Activated CD8-positive, alpha-beta memory T cell treated with anti-CD3 and anti-CD28 coated beads, Interleukin-2, amount 50 U/mL, for 4 hours (primary cell): ENCODE measurements around the gene DRC3.
"Not testable (repeated sequence)": the region's sequence is repeated elsewhere in the genome, so short reads cannot be mapped to it uniquely, and the experiment has no call there.

ENCODE experiments used
- DNase-seq: peaks from one replicate; pipeline ENCODE4 v3.0.0-alpha.2; 2020

DRC3 gene, protein sequence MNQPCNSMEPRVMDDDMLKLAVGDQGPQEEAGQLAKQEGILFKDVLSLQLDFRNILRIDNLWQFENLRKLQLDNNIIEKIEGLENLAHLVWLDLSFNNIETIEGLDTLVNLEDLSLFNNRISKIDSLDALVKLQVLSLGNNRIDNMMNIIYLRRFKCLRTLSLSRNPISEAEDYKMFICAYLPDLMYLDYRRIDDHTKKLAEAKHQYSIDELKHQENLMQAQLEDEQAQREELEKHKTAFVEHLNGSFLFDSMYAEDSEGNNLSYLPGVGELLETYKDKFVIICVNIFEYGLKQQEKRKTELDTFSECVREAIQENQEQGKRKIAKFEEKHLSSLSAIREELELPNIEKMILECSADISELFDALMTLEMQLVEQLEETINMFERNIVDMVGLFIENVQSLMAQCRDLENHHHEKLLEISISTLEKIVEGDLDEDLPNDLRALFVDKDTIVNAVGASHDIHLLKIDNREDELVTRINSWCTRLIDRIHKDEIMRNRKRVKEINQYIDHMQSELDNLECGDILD

DNA sequence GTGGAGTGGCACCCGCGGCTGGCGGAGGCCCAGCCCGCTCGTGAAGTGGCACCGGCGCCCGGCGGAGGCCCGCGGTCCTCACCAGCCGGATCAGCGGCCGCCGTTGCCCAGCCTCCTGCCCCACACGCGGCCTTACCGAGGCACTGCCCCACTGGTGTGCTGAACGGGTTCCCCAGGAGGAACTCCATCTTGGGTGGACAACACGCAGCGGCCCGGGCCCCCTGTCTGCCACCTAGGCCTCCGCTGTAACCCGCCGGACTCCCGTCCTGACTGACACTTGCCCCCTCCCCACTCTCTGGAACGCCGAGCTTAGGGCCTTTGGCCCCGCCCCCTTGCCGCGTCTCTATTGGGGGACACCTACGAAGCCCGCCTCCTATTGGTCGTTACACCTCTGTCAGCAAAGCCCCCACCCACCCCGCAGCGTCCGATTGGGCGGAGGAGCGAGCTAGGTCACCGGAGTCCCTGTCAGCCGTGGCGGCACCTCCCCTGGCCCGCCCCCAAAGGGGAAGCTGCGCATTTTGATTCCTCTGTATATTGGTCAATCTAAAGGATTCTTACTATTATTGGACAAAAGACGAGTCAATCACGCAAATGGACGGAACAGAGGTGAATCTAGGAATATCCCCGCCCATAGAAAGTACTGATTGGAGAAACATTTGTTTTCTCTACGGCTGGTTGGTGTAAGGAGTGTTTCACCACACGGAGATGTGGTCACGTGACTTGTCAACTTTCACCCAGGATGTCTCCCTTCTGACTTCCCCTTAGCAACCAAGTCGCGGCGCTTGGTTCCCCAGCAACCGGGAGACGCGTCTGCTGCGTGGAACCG is at the start of gene DRC3, which contains the start of gene TOM1L2:
DRC3 (plus strand) TSS at position 737 of the 826 bp plus-strand sequence. CDS start 4,737 bp downstream, outside the sequence.
TOM1L2 (minus strand) TSS at position 275 of the 826 bp plus-strand sequence; CDS start at position 188, 87 bp downstream.
- DNase-seq: peak; percentile 100

DNA sequence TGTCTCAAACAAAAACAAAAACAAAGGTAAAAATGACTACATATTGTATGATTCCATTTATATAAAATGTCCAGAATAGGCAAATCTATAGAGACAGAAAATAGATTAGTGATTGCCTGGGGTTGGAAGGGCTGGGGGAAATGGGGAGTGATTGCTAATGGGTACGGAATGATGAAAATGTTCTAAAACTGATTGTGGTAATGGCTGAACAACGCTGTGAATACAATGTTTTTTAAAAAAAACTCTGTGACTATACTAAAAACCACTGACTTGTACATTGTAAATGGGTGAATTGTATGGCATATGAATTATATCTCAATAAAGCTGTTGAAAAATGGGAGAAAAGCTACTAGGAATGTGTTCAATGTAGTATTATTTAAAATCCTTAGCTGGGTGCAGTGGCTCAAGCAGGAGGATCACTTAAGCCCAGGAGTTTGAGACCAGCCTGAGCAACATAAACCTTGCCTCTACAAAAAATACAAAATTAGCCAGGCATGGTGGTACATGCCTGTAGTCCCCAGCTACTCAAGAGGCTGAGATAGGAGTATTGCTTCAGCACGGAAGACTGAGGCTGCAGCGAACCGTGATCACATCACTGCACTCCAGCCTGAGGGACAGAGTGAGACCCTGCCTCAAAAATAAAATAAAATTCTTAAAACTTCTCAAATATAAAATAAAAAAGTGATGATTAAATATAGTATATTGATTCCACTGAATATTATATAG is 48.4 kb upstream of the DRC3 start:
- no peak for DNase-seq

DNA sequence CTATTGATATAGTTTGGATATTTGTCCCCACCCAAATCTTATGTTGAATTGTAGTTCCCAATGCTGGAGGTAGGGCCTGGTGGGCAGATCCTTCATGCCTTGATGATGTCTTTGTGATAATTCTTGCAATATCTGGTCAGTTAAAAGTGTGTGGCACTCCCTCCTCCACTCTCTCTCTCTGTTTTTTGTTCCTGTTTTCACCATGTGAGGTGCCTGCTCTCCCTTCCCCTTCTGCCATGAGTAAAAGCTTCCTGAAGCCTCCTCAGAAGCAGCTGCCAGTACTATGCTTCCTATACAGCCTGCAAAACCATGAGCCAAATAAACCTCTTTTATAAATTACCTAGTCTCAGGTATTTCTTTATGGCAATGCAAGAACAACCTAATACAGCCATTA is 47.8 kb upstream of the DRC3 start:
- no peak for DNase-seq

DNA sequence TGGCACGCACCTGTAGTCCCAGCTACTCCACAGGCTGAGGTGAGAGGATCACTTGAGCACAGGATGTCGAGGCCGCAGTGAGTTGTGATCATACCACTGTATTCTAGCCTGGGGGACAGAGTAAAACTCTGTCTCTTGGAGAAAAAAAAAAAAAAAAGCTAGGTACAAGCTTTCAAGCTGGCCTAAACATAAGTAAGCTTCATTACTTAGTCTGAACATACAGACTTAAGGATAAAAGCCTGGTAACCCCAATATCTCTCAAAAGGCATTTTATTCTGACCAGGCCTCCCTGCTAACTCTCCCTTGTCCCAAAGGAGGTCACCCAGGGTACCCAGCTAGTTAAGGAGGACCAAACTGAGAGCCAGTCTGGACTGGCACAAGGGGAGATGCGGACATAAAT is 46.6 kb upstream of the DRC3 start:
- DNase-seq: no peak

DNA sequence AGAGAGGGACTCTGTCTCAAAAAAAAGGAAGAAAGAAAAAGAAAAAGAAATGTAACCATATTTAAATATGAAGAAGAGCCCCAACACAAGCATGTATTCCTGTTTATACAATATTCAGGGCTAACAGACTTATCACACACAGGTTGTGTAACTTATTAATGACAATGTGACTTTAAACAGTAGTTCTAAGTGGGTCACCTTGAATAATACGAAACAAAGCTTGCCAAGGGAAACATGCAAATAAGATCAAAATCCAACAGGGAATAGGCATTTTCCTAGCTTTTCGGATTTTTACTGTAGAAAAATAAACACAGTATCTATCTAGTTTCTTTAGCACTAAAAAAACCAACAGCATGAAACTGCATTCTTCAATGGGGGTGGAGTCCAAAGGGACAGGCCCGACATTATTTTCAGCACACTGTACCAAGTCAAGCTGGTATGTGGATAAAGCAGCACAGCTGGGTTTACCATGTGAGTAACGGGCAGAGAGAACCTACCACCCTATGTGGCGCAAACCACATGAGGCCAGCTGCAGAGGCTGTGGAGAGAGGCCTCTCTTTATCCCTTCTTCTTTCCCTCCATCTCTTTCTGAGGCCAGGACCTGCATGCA is 45.7 kb upstream of the DRC3 start:
- no peak for DNase-seq

DNA sequence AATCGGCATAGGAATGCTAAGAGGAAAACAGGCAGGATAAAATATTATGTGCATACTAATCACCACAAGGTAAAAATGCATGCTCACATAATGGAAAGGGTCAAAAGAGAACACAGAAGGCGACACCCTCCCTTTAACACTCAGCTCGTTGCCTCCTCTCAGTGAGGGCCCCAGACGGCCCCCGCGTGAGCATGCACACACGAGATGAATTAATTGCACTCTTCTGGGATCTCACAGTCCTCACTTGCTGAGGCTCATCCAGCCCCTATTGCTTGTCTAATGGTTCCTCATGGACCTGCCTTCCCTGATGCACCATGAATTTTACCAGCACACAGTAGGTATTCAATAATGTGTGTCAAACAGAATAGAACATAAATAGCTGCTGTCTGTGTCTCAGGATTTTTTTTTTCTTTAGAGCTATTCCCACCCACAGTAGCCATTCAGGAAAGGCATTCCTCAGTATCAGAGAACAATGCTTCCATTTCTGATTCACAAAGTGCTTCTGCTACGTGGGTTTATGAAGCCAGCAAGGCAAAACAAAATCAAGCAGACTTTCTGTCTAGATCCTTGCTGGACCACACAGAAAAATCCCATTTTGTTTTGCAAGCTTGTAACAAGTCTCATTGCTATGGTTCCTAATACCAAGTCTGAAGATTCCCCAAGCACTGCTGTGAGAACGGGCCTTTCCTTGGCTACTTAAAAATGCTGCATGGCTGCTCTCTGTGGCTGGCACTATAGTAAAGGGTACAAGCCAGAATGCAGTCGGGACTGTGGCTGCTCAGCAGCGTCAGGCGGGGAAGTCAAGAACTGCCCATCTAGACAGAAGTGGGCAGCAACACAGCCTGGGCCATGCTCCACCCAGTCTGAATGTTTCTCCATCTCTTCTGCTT is 44.0 kb upstream of the DRC3 start:
- DNase-seq: no peak

DNA sequence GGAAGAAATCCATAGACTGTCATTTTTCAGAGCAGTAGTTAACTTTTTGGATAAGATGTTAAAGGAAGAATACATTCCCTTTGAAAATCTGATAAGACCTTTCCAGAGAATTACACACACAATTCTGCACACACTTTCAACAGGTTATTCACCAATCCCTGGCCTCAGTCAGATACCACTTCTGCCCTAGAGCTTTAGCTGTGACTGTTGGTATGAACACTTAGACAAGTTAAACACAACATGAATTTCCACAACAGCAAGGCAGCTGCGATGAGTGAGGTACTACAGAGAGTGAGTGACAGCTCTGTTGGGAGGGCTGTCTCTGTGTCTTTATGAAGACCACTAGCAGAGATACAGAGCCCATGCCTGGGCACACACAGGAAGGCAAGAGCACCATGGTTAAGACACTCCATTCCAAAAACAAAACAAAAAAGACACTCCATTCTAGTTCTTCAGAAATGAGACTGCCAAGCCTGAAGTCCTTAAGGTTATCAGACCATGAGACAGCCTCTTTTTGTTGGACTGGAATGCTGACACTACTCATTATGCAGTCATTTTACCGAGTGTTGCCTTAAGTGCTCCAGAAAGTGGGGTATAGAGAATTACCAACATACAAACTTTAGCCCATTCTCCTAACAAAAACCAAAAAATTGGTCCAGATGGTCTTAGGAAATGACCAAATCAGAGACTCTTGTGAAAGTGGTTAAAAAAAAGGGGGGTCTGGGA is 42.8 kb upstream of the DRC3 start:
- DNase-seq: no peak

DNA sequence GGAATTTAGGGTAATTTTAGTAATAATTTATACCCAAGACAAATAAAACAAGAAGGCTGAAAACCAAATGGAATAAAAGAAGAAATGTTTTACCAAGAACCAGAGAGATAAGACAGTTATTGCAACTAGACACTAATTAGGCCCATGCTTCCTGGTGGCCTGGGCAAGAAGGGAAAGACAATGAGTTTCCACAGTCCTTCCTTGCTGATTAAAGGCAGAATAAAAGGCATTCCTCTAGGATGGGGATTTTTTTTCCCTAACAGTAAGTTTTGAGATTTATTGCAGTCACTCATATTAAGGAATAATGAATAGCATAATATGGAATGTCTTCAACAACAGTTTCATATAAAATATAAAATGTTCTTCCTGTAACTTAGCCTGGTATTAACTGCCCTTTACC is 42.0 kb upstream of the DRC3 start:
- no peak for DNase-seq

DNA sequence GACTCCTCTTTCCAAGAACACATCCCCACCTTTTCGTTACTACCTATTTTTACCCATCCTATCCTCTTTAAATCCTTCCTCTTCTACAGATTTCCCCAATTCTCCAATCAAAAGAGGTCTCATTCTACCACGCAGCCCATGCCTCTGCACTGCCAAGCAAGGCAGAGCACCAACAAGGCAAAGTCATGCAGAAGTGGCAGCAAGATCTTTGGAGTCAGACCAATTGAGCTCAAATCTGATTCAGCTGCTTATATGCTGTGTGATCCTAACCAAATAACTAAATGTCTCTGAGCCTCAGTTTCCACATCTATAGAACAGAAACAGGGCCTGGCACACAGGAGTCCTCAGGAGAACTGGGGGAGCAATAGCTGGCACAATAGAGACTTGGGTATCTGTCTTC is 41.5 kb upstream of the DRC3 start:
- no peak for DNase-seq

DNA sequence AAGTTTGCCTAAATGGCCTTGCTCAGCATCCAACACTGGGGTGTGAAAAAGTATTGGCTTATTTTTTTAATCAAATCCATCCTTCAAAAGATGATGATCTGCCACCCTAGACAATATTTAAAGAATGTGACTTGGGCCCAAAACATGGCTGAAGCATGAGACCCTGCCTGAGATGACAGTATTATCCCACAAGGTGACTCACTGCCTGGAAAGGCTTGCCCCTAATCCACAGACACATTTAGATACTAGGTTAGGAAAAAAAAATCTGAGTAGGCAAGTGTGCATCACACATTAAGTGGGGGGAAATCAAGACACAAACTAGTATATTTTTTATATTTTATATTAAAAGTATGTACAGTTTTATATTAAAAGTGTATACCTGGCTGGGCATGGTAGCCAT is 38.9 kb upstream of the DRC3 start:
- no peak for DNase-seq

DNA sequence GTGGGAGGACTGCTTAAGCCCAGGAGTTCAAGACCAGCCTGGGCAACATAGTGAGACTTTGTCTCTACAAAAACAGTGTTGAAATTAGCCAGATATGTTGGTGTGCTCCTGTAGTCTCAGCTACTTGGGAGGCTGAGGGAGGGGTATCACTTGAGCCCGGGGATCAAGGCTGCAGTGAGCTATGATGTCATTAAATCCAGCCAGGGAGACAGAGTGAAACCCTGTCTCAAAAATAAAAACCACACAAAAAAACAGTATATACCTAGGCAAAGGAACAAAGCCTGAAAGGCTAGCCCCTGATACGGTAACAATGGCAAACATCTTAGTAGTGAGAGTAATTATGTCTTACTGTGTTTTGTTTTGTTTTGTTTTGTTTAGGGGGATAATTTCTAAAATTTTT is 38.4 kb upstream of the DRC3 start:
- DNase-seq: no peak

DNA sequence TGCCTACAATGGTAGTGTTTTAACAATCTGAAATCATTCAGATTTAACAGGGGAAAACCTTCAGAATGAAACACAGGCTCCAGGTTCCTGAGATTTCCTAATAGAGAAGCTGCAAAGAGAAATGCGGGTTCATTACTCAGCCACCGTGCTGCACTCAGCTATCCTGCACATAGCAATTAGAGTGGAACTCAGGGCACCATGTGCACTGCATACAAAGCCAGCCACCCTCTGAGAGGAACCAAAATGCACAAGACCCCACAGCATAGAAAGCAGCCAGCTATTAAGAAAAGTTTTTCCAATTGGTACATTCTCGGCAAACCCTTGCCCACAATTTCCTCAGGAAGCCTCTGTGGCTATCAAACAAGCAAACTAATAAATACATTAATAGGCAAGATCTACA is 37.9 kb upstream of the DRC3 start:
- DNase-seq: no peak

DNA sequence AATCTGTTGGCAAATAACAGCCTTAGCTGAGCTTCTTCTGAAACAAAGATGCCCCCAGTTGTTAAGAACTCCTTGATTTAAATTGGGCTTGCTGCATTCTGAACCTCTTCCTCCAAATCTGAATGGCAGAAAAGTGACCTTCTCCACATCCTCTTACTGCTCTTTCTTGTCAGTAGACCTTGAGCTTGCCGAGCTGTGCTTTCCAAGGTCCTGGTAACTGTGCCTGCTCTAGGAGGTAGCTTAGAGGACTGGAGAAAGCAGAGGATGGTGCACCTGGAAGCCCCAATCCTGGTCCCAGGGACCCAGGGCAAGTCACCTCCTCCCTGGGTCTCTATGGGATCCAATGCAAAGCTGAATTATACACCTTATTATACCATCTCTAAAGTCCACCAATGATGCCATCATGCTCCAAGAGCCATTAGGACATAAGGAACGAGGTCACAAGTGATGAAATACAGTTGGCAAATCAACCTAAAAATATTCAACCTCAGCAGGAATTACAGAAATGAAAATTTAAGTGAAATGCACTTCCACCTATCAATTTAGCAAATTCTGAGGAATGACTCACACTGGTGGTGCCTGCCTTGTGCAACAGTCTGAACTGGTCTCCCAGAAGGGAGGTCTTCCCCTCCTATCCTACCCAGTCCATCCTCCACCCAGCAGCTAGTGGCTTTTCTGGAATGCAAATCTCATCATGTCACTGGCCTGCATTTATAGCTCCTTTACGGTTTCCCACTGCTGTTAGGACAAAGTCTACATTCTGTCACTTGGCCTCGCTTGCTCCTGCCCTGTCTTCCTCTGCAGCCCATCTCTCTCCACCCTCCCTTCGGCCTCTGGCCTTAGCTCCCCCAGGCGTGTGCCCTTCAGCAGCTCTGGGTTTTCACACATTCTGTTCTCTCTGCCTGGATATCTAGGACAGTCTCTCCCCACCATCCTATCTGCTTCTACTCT is 37.1 kb upstream of the DRC3 start:
- DNase-seq: no peak

DNA sequence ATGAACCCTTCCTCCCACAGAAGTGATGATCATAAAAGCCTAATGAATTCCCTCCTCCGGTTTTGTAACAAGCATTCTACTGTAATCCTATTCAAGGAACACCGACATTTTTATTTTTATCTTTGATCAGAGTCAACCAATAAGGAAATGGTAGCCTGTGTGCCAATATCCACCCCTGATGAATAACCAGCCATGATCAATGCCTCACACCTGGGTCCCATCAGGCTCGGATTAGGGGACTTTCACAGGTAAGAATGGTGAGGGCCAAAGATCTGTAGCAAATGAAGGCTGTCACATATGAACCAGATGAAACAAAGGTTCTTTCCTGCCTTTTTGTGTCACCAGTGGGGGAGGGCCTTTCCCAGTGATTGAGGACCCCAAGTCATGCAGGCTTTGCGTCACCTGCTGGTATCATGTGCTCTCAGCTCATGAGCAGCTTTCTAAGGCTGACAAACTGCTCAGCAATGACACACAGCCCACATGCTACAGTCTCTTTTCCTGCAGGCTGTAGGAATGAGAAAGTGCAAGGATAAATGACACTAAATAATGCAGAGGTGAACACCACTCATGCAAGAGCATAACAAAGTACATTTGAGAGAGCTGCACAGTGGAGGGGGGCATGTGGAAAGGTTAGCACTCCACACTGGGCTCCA is 35.3 kb upstream of the DRC3 start:
- DNase-seq: no peak

DNA sequence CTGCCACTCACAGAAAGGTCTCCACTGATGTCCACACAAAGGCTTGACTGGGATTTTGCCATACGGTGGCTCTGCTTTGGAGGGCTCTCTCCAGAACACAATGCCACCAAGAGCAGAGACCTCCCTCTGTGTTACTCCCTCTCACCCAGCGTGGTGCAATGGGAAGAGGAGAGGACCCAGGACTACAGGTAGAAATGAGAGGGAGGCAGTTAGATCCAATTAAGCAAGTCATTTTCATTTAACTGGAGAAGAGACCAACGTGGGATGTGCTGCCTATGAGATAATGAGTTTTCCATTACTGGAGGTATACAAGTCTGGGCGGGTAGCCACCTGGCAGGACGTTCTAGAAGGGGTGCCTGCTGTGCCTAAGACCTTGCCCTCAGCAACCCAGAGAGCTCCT is 34.7 kb upstream of the DRC3 start:
- DNase-seq: no peak

DNA sequence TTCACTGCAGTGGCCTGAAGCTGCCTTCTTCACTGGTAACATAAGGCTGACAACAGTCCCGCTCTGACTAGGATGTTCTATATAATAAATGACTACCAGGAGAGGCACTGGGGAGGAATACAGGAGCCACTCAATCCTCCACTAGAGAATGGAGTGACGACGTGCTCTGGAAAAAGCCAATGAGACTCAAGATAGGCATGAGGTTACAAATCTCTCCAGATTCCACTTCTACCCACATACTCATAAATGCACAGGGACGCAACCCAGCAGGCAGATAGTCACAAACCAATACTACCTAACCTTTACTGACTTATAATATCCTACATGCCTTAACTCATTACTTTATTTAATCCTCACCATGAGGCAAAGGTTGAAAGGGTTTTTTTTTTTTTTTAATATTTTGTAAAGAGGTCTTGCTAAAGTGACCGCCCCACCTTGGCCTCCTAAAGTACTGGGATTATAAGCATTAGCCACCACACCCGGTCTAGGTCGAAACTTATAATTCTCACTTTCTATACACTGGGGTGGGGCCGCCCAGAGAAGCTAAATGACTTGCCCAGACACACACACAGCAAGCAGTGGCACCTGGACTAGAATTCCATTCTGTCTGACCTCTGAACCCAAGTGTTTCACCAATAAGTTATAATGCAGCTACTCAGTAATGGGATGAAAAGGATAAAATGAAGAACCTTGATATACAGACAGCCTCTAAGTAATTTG is 34.1 kb upstream of the DRC3 start:
- DNase-seq: no peak

DNA sequence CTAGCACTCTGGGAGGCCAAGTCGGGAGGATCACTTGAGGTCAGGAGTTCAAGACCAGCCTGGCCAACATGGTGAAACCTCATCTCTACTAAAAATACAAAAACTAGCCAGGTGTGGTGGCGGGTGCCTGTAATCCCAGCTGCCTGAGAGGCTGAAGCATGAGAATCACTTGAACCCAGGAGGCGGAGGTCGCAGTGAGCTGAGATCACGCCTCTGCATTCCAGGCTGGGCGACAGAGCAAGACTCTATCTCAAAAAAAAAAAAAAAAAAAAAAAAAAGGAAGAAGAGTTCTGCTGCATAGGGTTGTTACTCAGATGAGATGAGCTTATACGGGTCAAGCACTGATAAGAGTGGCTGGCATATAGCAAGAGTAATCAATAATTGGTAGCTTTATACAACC is 32.7 kb upstream of the DRC3 start:
- DNase-seq: not testable (repeated sequence)

DNA sequence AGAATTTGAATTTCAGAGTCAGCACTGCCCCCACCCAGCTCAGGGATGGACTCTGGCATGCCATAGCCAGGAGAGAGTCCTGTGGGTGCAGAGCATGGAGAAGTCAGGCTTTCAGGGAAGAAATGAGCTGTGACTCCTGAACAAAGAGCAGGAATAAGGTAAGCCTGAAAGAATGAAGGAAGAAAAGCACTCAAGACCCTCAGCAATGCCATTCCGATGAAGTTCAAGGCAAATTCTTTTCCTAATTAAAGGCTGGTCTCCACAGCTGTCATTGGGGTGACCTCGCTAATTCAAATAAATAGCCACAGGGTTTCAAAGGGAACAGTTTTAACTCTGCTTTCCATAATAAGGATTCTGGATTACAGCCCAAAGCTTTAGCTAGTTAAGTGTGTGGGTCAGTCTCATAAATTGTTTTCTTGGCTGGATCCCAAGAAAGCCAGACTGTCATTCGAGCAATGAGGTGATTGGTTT is 32.2 kb upstream of the DRC3 start:
- no peak for DNase-seq
